ENCODE measurements around the gene COASY.

Gene COASY

GRCh38 chr17:42519546-42520491 lies 42.1 kb upstream of the COASY start:
- H3K4me1 ChIP-seq (ENCODE audit: control insufficient read depth, insufficient read depth, low read length): peaks cover 46% of the 10 kb centered on the region
- H3K27me3 ChIP-seq (ENCODE audit: control insufficient read depth, insufficient read depth, low read length, poor library complexity, severe bottlenecking): no peaks in the 10 kb centered on the region
- WGBS, 2 experiments: 31 to 34% methylated on average over 12 of the region's 12 CpGs
- peak overlapping the region; percentile 99 for H3K27ac ChIP-seq (ENCODE audit: insufficient read depth, low read depth, low read length, poor library complexity, severe bottlenecking)
- peak overlapping the region; percentile 7 for H3K4me3 ChIP-seq (ENCODE audit: insufficient read depth, low read depth, low read length)
- no peaks in the 10 kb centered on the region for H3K36me3 ChIP-seq (ENCODE audit: control insufficient read depth, insufficient read depth, low read length)
- H3K9me3 ChIP-seq (ENCODE audit: control insufficient read depth, low read length): no peaks in the 10 kb centered on the region

- no peaks in the 10 kb centered on the region for H3K36me3 ChIP-seq (ENCODE audit: control insufficient read depth, insufficient read depth, low read length)
- peaks cover 46% of the 10 kb centered on the region for H3K4me1 ChIP-seq (ENCODE audit: control insufficient read depth, insufficient read depth, low read length)
- no peaks in the 10 kb centered on the region for H3K27me3 ChIP-seq (ENCODE audit: control insufficient read depth, insufficient read depth, low read length, poor library complexity, severe bottlenecking)
- WGBS, 2 experiments: 61 to 64% methylated on average over 9 of the region's 9 CpGs
- peak overlapping the region; percentile 99 for H3K27ac ChIP-seq (ENCODE audit: insufficient read depth, low read depth, low read length, poor library complexity, severe bottlenecking)
- no peaks in the 10 kb centered on the region for H3K9me3 ChIP-seq (ENCODE audit: control insufficient read depth, low read length)
- no peak overlapping the region for H3K4me3 ChIP-seq (ENCODE audit: insufficient read depth, low read depth, low read length)
These were observed 41.4 kb upstream of the COASY start for GRCh38 chr17:42520540-42520951.

GRCh38 chr17:42521036-42521435 lies 40.9 kb upstream of the COASY start:
- no peaks in the 10 kb centered on the region for H3K27me3 ChIP-seq (ENCODE audit: control insufficient read depth, insufficient read depth, low read length, poor library complexity, severe bottlenecking)
- H3K9me3 ChIP-seq (ENCODE audit: control insufficient read depth, low read length): no peaks in the 10 kb centered on the region
- H3K27ac ChIP-seq (ENCODE audit: insufficient read depth, low read depth, low read length, poor library complexity, severe bottlenecking): peak overlapping the region; percentile 99
- H3K4me1 ChIP-seq (ENCODE audit: control insufficient read depth, insufficient read depth, low read length): peaks cover 46% of the 10 kb centered on the region
- H3K36me3 ChIP-seq (ENCODE audit: control insufficient read depth, insufficient read depth, low read length): no peaks in the 10 kb centered on the region
- 86 to 87% methylated on average over 8 of the region's 8 CpGs for WGBS, 2 experiments
- no peak overlapping the region for H3K4me3 ChIP-seq (ENCODE audit: insufficient read depth, low read depth, low read length)

- 93 to 95% methylated on average over 11 of the region's 11 CpGs for WGBS, 2 experiments
- no peaks in the 10 kb centered on the region for H3K9me3 ChIP-seq (ENCODE audit: control insufficient read depth, low read length)
- H3K27ac ChIP-seq (ENCODE audit: insufficient read depth, low read depth, low read length, poor library complexity, severe bottlenecking): no peak overlapping the region
- H3K27me3 ChIP-seq (ENCODE audit: control insufficient read depth, insufficient read depth, low read length, poor library complexity, severe bottlenecking): no peaks in the 10 kb centered on the region
- H3K36me3 ChIP-seq (ENCODE audit: control insufficient read depth, insufficient read depth, low read length): no peaks in the 10 kb centered on the region
- no peak overlapping the region for H3K4me3 ChIP-seq (ENCODE audit: insufficient read depth, low read depth, low read length)
- H3K4me1 ChIP-seq (ENCODE audit: control insufficient read depth, insufficient read depth, low read length): peaks cover 46% of the 10 kb centered on the region
These were observed 40.2 kb upstream of the COASY start for GRCh38 chr17:42521666-42522262.

GRCh38 chr17:42522263-42522790 lies 39.6 kb upstream of the COASY start:
- no peaks in the 10 kb centered on the region for H3K36me3 ChIP-seq (ENCODE audit: control insufficient read depth, insufficient read depth, low read length)
- no peaks in the 10 kb centered on the region for H3K27me3 ChIP-seq (ENCODE audit: control insufficient read depth, insufficient read depth, low read length, poor library complexity, severe bottlenecking)
- 90 to 92% methylated on average over 9 of the region's 9 CpGs for WGBS, 2 experiments
- H3K9me3 ChIP-seq (ENCODE audit: control insufficient read depth, low read length): no peaks in the 10 kb centered on the region
- H3K27ac ChIP-seq (ENCODE audit: insufficient read depth, low read depth, low read length, poor library complexity, severe bottlenecking): no peak overlapping the region
- peaks cover 46% of the 10 kb centered on the region for H3K4me1 ChIP-seq (ENCODE audit: control insufficient read depth, insufficient read depth, low read length)
- H3K4me3 ChIP-seq (ENCODE audit: insufficient read depth, low read depth, low read length): no peak overlapping the region

- 91 to 94% methylated on average over 8 of the region's 8 CpGs for WGBS, 2 experiments
- Histone ChIP-seq H3K4me1 (ENCODE audit: control insufficient read depth, insufficient read depth, low read length) (peaks cover 46% of the 10 kb centered on the region), H3K27ac (ENCODE audit: insufficient read depth, low read depth, low read length, poor library complexity, severe bottlenecking) (no peak overlapping the region), H3K9me3 (ENCODE audit: control insufficient read depth, low read length) (no peaks in the 10 kb centered on the region), H3K36me3 (ENCODE audit: control insufficient read depth, insufficient read depth, low read length) (no peaks in the 10 kb centered on the region), H3K27me3 (ENCODE audit: control insufficient read depth, insufficient read depth, low read length, poor library complexity, severe bottlenecking) (no peaks in the 10 kb centered on the region), H3K4me3 (ENCODE audit: insufficient read depth, low read depth, low read length) (no peak overlapping the region)
These were observed 39.1 kb upstream of the COASY start for GRCh38 chr17:42522798-42523278.

GRCh38 chr17:42525221-42525620 lies 36.7 kb upstream of the COASY start:
- Histone ChIP-seq H3K4me3 (ENCODE audit: insufficient read depth, low read depth, low read length) (no peak overlapping the region), H3K4me1 (ENCODE audit: control insufficient read depth, insufficient read depth, low read length) (peaks cover 23% of the 10 kb centered on the region), H3K27me3 (ENCODE audit: control insufficient read depth, insufficient read depth, low read length, poor library complexity, severe bottlenecking) (no peaks in the 10 kb centered on the region), H3K36me3 (ENCODE audit: control insufficient read depth, insufficient read depth, low read length) (no peaks in the 10 kb centered on the region), H3K9me3 (ENCODE audit: control insufficient read depth, low read length) (no peaks in the 10 kb centered on the region), H3K27ac (ENCODE audit: insufficient read depth, low read depth, low read length, poor library complexity, severe bottlenecking) (no peak overlapping the region)
- 92 to 94% methylated on average over 1 to 2 of the region's 2 CpGs for WGBS, 2 experiments

GRCh38 chr17:42526031-42526444 lies 35.9 kb upstream of the COASY start:
- Histone ChIP-seq H3K27ac (ENCODE audit: insufficient read depth, low read depth, low read length, poor library complexity, severe bottlenecking) (no peak overlapping the region), H3K4me1 (ENCODE audit: control insufficient read depth, insufficient read depth, low read length) (peaks cover 15% of the 10 kb centered on the region), H3K4me3 (ENCODE audit: insufficient read depth, low read depth, low read length) (no peak overlapping the region), H3K9me3 (ENCODE audit: control insufficient read depth, low read length) (no peaks in the 10 kb centered on the region), H3K27me3 (ENCODE audit: control insufficient read depth, insufficient read depth, low read length, poor library complexity, severe bottlenecking) (peaks cover 3% of the 10 kb centered on the region), H3K36me3 (ENCODE audit: control insufficient read depth, insufficient read depth, low read length) (no peaks in the 10 kb centered on the region)
- 94 to 99% methylated on average over 6 of the region's 6 CpGs for WGBS, 2 experiments

- H3K4me1 ChIP-seq (ENCODE audit: control insufficient read depth, insufficient read depth, low read length): peaks cover 1% of the 10 kb centered on the region
- no peak overlapping the region for H3K27ac ChIP-seq (ENCODE audit: insufficient read depth, low read depth, low read length, poor library complexity, severe bottlenecking)
- H3K36me3 ChIP-seq (ENCODE audit: control insufficient read depth, insufficient read depth, low read length): no peaks in the 10 kb centered on the region
- 89 to 95% methylated on average over 5 of the region's 6 CpGs for WGBS, 2 experiments
- no peak overlapping the region for H3K4me3 ChIP-seq (ENCODE audit: insufficient read depth, low read depth, low read length)
- no peaks in the 10 kb centered on the region for H3K9me3 ChIP-seq (ENCODE audit: control insufficient read depth, low read length)
- peaks cover 21% of the 10 kb centered on the region for H3K27me3 ChIP-seq (ENCODE audit: control insufficient read depth, insufficient read depth, low read length, poor library complexity, severe bottlenecking)
These were observed 34.0 kb upstream of the COASY start for GRCh38 chr17:42527932-42528331.

- no peaks in the 10 kb centered on the region for H3K36me3 ChIP-seq (ENCODE audit: control insufficient read depth, insufficient read depth, low read length)
- peaks cover 28% of the 10 kb centered on the region for H3K27me3 ChIP-seq (ENCODE audit: control insufficient read depth, insufficient read depth, low read length, poor library complexity, severe bottlenecking)
- no peaks in the 10 kb centered on the region for H3K9me3 ChIP-seq (ENCODE audit: control insufficient read depth, low read length)
- no peaks in the 10 kb centered on the region for H3K4me1 ChIP-seq (ENCODE audit: control insufficient read depth, insufficient read depth, low read length)
- no peak overlapping the region for H3K27ac ChIP-seq (ENCODE audit: insufficient read depth, low read depth, low read length, poor library complexity, severe bottlenecking)
- WGBS, 2 experiments: 92 to 94% methylated on average over 3 of the region's 3 CpGs
- no peak overlapping the region for H3K4me3 ChIP-seq (ENCODE audit: insufficient read depth, low read depth, low read length)
These were observed 32.9 kb upstream of the COASY start for GRCh38 chr17:42529061-42529460.
